Parathyroid adenoma (tissue), 2 donors: ENCODE measurements around the gene IL17RB.

ENCODE experiments used
- H2AFZ ChIP-seq: fragments of 300-600 bp; sonication (generic); one replicate; pipeline ENCODE4 v1.7.0; 2017; ENCODE audit warnings: antibody characterized with exemption, mild to moderate bottlenecking
- H3K27ac ChIP-seq: fragments of 300-600 bp; sonication (generic); one replicate; pipeline ENCODE4 v1.7.0; 2017
- H3K27me3 ChIP-seq: fragments of 300-600 bp; sonication (generic); one replicate; pipeline ENCODE4 v1.7.0; 2017; ENCODE audit warnings: low read length; ENCODE audit not compliant: control insufficient read depth, insufficient read depth
- H3K36me3 ChIP-seq: fragments of 300-600 bp; sonication (generic); one replicate; pipeline ENCODE4 v1.7.0; 2017; ENCODE audit warnings: low read length; ENCODE audit not compliant: control insufficient read depth, insufficient read depth
- H3K4me1 ChIP-seq: fragments of 300-600 bp; sonication (generic); one replicate; pipeline ENCODE4 v1.7.0; 2017; ENCODE audit warnings: control low read depth
- H3K4me2 ChIP-seq: fragments of 300-600 bp; sonication (generic); one replicate; pipeline ENCODE4 v1.7.0; 2017; ENCODE audit warnings: low read length
- H3K4me3 ChIP-seq: fragments of 300-600 bp; sonication (generic); one replicate; pipeline ENCODE4 v1.7.0; 2017; ENCODE audit warnings: low read depth, low read length
- H3K79me2 ChIP-seq: fragments of 300-600 bp; sonication (generic); one replicate; pipeline ENCODE4 v1.7.0; 2017; ENCODE audit warnings: control low read depth
- H3K9ac ChIP-seq: fragments of 300-600 bp; sonication (generic); one replicate; pipeline ENCODE4 v1.7.0; 2017; ENCODE audit warnings: mild to moderate bottlenecking
- H3K9me3 ChIP-seq: fragments of 300-600 bp; sonication (generic); one replicate; pipeline ENCODE4 v1.7.0; 2017; ENCODE audit warnings: low read length; ENCODE audit not compliant: control insufficient read depth
- TF ChIP-seq, protein P1 (sequence below): fragments of 300-600 bp; sonication (generic); IDR thresholded peaks from one replicate; pipeline ENCODE4 v1.7.0; 2017; ENCODE audit warnings: antibody characterized with exemption, mild to moderate bottlenecking
- donor health status: primary hyperparathyroidism.

Gene IL17RB

DNA sequence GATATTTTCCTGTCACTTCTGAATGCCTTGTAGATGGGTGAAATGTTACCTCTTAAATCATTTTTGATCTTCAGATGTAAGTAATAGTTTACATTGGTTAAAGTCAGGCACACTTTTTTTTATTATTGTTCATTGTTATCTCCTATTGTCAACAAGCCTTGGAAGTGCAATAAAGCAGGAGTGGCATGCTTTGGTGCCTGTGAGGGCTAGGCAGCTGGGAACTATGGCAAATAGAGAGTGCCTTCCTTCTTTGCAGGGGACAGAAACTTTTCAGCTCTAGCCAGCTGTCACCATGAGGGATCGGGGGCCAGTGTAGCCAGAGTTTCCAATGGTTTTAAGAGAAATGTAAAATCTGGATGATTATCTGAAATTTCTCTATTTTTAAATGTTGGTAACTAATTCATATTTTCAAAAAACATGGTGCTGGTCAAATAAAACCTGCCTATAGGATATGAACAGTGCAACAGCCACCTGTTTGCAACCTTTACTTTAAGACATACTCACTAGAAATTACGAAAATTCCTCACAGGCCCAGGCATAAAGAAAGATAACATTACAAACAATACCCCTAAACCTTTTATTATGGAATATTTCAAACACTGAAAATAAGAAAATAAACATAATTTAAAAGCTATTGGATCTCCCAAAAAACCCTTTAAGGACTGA lies 54.4 kb downstream of the IL17RB start:
- Histone ChIP-seq H3K79me2 (no peaks in the 10 kb centered on the region), H2AFZ (no peak overlapping the region), H3K27me3 (no peaks in the 10 kb centered on the region), H3K36me3 (no peaks in the 10 kb centered on the region), H3K4me2 (no peak overlapping the region), H3K4me1 (no peaks in the 10 kb centered on the region), H3K27ac (no peak overlapping the region), H3K4me3 (no peak overlapping the region), H3K9me3 (no peaks in the 10 kb centered on the region), H3K9ac (no peak overlapping the region)
- TF ChIP-seq, protein P1, sequence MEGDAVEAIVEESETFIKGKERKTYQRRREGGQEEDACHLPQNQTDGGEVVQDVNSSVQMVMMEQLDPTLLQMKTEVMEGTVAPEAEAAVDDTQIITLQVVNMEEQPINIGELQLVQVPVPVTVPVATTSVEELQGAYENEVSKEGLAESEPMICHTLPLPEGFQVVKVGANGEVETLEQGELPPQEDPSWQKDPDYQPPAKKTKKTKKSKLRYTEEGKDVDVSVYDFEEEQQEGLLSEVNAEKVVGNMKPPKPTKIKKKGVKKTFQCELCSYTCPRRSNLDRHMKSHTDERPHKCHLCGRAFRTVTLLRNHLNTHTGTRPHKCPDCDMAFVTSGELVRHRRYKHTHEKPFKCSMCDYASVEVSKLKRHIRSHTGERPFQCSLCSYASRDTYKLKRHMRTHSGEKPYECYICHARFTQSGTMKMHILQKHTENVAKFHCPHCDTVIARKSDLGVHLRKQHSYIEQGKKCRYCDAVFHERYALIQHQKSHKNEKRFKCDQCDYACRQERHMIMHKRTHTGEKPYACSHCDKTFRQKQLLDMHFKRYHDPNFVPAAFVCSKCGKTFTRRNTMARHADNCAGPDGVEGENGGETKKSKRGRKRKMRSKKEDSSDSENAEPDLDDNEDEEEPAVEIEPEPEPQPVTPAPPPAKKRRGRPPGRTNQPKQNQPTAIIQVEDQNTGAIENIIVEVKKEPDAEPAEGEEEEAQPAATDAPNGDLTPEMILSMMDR, result no peak

DNA sequence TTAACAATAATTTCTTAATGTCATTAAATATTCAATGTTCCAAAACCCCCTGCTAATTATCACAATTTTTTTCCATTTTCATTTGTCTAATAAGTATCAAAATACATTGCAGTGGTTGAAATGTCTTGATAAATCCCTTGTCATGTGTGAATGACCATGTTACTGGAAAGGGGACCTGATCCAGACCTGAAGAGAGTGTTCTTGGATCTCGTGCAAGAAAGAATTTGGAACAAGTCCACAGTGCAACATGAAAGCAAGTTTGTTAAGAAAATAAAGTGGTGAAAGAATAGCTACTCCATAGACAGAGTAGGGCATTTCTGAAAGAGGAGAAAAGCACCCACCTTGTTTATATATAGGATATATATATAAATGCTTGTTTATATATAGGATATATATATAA lies 55.7 kb downstream of the IL17RB start:
- Histone ChIP-seq H3K9ac (no peak overlapping the region), H3K4me2 (no peak overlapping the region), H2AFZ (no peak overlapping the region), H3K4me1 (no peaks in the 10 kb centered on the region), H3K27me3 (no peaks in the 10 kb centered on the region), H3K79me2 (no peaks in the 10 kb centered on the region), H3K9me3 (no peaks in the 10 kb centered on the region), H3K27ac (no peak overlapping the region), H3K36me3 (no peaks in the 10 kb centered on the region), H3K4me3 (no peak overlapping the region)
- TF ChIP-seq, protein P1, result no peak

DNA sequence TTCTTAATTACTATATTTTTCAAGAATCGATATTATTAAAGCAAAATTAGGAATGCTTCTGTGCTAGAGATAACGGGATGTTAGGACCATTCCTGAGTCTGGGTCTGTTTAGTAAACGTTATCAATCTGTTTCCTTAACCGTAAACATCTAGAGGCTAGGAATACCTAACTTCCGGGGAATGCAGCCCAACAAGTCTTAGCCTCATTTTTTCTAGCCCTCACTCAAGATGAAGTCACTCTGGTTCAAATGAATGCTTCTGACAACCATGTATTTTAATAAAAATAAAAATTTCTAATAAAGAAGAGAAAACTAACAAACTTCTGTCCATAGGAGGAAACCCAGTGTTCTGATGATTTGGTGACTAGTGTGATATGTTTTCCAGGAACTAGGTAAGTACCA lies 56.3 kb downstream of the IL17RB start:
- no peaks in the 10 kb centered on the region for H3K79me2 ChIP-seq
- H3K27ac ChIP-seq, result no peak overlapping the region
- no peaks in the 10 kb centered on the region for H3K36me3 ChIP-seq
- no peak overlapping the region for H3K9ac ChIP-seq
- TF ChIP-seq, protein P1, result no peak
- H2AFZ ChIP-seq, result no peak overlapping the region
- no peaks in the 10 kb centered on the region for H3K4me1 ChIP-seq
- no peak overlapping the region for H3K4me3 ChIP-seq
- no peak overlapping the region for H3K4me2 ChIP-seq
- no peaks in the 10 kb centered on the region for H3K27me3 ChIP-seq
- no peaks in the 10 kb centered on the region for H3K9me3 ChIP-seq

DNA sequence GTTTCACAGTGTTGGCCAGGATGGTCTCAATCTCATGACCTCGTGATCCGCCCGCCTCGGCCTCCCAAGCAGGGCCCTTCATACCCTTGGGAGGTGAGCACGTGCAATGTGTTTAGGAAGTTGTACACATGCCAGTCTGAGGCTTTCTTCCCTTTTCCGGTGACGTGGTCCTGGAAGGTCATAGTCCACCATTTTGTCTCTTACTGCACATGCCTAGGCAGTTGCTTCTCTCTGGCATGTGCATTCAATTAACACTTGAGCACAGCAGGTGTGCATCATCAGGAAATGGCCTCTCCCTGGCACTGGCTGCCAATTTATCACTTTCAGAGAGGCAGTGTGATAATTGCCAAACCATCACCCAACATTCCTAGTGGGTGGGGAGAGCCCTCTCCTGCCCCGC lies 67.0 kb downstream of the IL17RB start:
- Histone ChIP-seq H3K4me1 (no peaks in the 10 kb centered on the region), H3K27ac (no peak overlapping the region), H3K27me3 (no peaks in the 10 kb centered on the region), H3K79me2 (no peaks in the 10 kb centered on the region), H3K4me2 (no peak overlapping the region), H2AFZ (no peak overlapping the region), H3K9ac (no peak overlapping the region), H3K9me3 (no peaks in the 10 kb centered on the region), H3K4me3 (no peak overlapping the region), H3K36me3 (no peaks in the 10 kb centered on the region)
- TF ChIP-seq, protein P1, result no peak
